ENCODE results near the gene LSMEM2. TPM values are rescaled to one million over a fixed set of nuclear protein-coding genes. Genes with fewer than 3 reads are reported as not detected.

The LSMEM2 gene
- total and polyA plus RNA-seq, 3 experiments from 2014 or later: not detected

GRCh38 chr3:50235716-50236483 lies 43.0 kb upstream of the LSMEM2 start, which contains the start of gene GNAI2:
Gene GNAI2, plus strand, starts transcription at chr3:50236204. Its CDS starts 132 bp downstream, at chr3:50236336.
- Mint-ChIP-seq H3K4me1 (peaks cover 28 to 35% (median 33%) of the 10 kb centered on the region in 3 donors), H3K9me3 (no peaks in the 10 kb centered on the region), H3K27me3 (no peaks in the 10 kb centered on the region), H3K27ac (peak within 1 kb of the TSS; percentile 93 to 99 (median 96)), H3K36me3 (peaks cover 0 to 35% (median 1%) of the 10 kb centered on the region in 3 donors), H3K4me3 (peak within 1 kb of the TSS; percentile 87 to 99 (median 98))
- H3K4me1 ChIP-seq (ENCODE audit: insufficient read depth, low read length): peaks cover 37% of the 10 kb centered on the region
- POLR2A ChIA-PET: interaction anchor here (0.6 to 3.0 kb wide), 11 partner anchors 8 to 1679 kb away, joined by 3 to 35 read pairs (median 5); partner anchors contain the start of genes C3orf18, IFRD2, LSMEM2 and QRICH1
- H3K9me3 ChIP-seq (ENCODE audit: low read length): no peaks in the 10 kb centered on the region
- peak; percentile 98 to 99 (median 99) for DNase-seq
- peaks cover 13% of the 10 kb centered on the region for H3K36me3 ChIP-seq (ENCODE audit: insufficient read depth, low read length)
- CTCF ChIA-PET: interaction anchor here (0.5 to 15.9 kb wide), 11 partner anchors 8 to 249 kb away, joined by 3 to 241 read pairs (median 7); partner anchors contain the start of gene RASSF1
- H3K4me3 ChIP-seq (ENCODE audit: low read length): peak within 1 kb of the TSS; percentile 99
- H3K27ac ChIP-seq (ENCODE audit: low read depth, low read length): peak within 1 kb of the TSS; percentile 71
- no peaks in the 10 kb centered on the region for H3K27me3 ChIP-seq (ENCODE audit: insufficient read depth, low read length, poor library complexity, severe bottlenecking)

- Mint-ChIP-seq H3K36me3 (peaks cover 0 to 41% (median 0%) of the 10 kb centered on the region in 3 donors), H3K9me3 (no peaks in the 10 kb centered on the region), H3K27ac (peak overlapping the region; percentile 93 to 99 (median 96)), H3K4me3 (peak overlapping the region; percentile 87 to 99 (median 98)), H3K4me1 (peaks cover 34 to 42% (median 38%) of the 10 kb centered on the region in 3 donors), H3K27me3 (no peaks in the 10 kb centered on the region)
- H3K9me3 ChIP-seq (ENCODE audit: low read length): no peaks in the 10 kb centered on the region
- no peaks in the 10 kb centered on the region for H3K27me3 ChIP-seq (ENCODE audit: insufficient read depth, low read length, poor library complexity, severe bottlenecking)
- peak overlapping the region; percentile 71 for H3K27ac ChIP-seq (ENCODE audit: low read depth, low read length)
- H3K36me3 ChIP-seq (ENCODE audit: insufficient read depth, low read length): peaks cover 13% of the 10 kb centered on the region
- H3K4me3 ChIP-seq (ENCODE audit: low read length): peak overlapping the region; percentile 99
- peaks cover 44% of the 10 kb centered on the region for H3K4me1 ChIP-seq (ENCODE audit: insufficient read depth, low read length)
- DNase-seq: no peak
- ChIA-PET POLR2A (interaction anchor here (1.8 to 3.0 kb wide), 2 partner anchors 9 to 10 kb away, joined by 6 to 35 read pairs; no protein-coding TSS in a partner anchor), CTCF (interaction anchor here (1.2 to 15.9 kb wide), 7 partner anchors 10 to 42 kb away, joined by 3 to 241 read pairs (median 11); no protein-coding TSS in a partner anchor)
These were observed 42.3 kb upstream of the LSMEM2 start for GRCh38 chr3:50236484-50237132.

DNA sequence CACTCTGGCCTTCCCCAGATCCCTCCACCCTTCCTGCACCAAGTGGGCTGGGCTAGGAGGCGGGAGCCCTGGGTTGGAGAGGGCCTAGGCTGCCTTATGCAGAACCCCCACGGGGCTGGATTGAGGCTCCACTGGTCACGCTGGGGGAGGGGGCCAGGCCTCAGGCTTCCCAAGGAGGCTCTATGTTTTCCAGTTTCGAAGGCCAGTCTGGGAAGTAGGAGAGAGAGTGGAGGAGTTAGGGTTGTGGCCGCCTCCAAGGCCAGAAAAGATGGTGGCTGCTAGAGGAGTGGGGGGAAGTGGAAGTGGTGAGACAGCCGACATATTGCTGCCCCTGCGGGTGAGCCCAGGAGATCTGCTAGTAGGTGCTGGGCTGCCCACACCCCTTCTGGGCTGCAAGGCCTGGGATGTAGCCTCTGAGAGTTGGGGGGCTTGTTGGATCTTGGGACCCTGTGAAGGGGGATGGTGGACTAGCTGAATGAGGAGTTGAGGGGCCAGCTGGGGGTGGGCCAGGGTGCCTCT lies 41.7 kb upstream of the LSMEM2 start:
- H3K4me1 Mint-ChIP-seq: peaks cover 40 to 48% (median 44%) of the 10 kb centered on the region in 3 donors
- H3K36me3 Mint-ChIP-seq: peaks cover 0 to 41% (median 0%) of the 10 kb centered on the region in 3 donors
- peak overlapping the region; percentile 87 to 99 (median 98) for H3K4me3 Mint-ChIP-seq
- Histone ChIP-seq H3K4me1 (ENCODE audit: insufficient read depth, low read length) (peaks cover 50% of the 10 kb centered on the region), H3K36me3 (ENCODE audit: insufficient read depth, low read length) (peaks cover 13% of the 10 kb centered on the region), H3K27ac (ENCODE audit: low read depth, low read length) (peak overlapping the region; percentile 71), H3K9me3 (ENCODE audit: low read length) (no peaks in the 10 kb centered on the region), H3K27me3 (ENCODE audit: insufficient read depth, low read length, poor library complexity, severe bottlenecking) (no peaks in the 10 kb centered on the region), H3K4me3 (ENCODE audit: low read length) (peak overlapping the region; percentile 99)
- H3K27me3 Mint-ChIP-seq: no peaks in the 10 kb centered on the region
- DNase-seq: peak in 2 of 5 donors; percentile 37 to 58
- H3K27ac Mint-ChIP-seq: peak overlapping the region; percentile 93 to 99 (median 96)
- POLR2A ChIA-PET: interaction anchor here (0.6 to 3.0 kb wide), 5 partner anchors 10 to 141 kb away, joined by 4 to 35 read pairs (median 6); no protein-coding TSS in a partner anchor
- H3K9me3 Mint-ChIP-seq: no peaks in the 10 kb centered on the region
- CTCF ChIA-PET: interaction anchor here (0.8 to 15.9 kb wide), 5 partner anchors 11 to 55 kb away, joined by 3 to 241 read pairs (median 11); partner anchors contain the start of gene IFRD2

- ChIA-PET CTCF (interaction anchor here (0.8 to 15.9 kb wide), 6 partner anchors 10 to 54 kb away, joined by 3 to 241 read pairs (median 8); partner anchors contain the start of gene IFRD2), POLR2A (interaction anchor here (0.6 to 3.0 kb wide), 5 partner anchors 9 to 142 kb away, joined by 4 to 35 read pairs (median 6); no protein-coding TSS in a partner anchor)
- peaks cover 47 to 55% (median 50%) of the 10 kb centered on the region in 3 donors for H3K4me1 Mint-ChIP-seq
- no peaks in the 10 kb centered on the region for H3K27me3 Mint-ChIP-seq
- no peaks in the 10 kb centered on the region for H3K9me3 Mint-ChIP-seq
- Histone ChIP-seq H3K27me3 (ENCODE audit: insufficient read depth, low read length, poor library complexity, severe bottlenecking) (no peaks in the 10 kb centered on the region), H3K4me1 (ENCODE audit: insufficient read depth, low read length) (peaks cover 58% of the 10 kb centered on the region), H3K27ac (ENCODE audit: low read depth, low read length) (peak overlapping the region; percentile 71), H3K9me3 (ENCODE audit: low read length) (no peaks in the 10 kb centered on the region), H3K36me3 (ENCODE audit: insufficient read depth, low read length) (peaks cover 13% of the 10 kb centered on the region), H3K4me3 (ENCODE audit: low read length) (peak overlapping the region; percentile 99)
- peak overlapping the region; percentile 93 to 99 (median 96) for H3K27ac Mint-ChIP-seq
- DNase-seq: peak; percentile 81 to 91 (median 83)
- H3K36me3 Mint-ChIP-seq: peaks cover 0 to 45% (median 0%) of the 10 kb centered on the region in 3 donors
- peak overlapping the region; percentile 87 to 99 (median 98) for H3K4me3 Mint-ChIP-seq
These were observed 40.9 kb upstream of the LSMEM2 start for GRCh38 chr3:50237754-50238548.

DNA sequence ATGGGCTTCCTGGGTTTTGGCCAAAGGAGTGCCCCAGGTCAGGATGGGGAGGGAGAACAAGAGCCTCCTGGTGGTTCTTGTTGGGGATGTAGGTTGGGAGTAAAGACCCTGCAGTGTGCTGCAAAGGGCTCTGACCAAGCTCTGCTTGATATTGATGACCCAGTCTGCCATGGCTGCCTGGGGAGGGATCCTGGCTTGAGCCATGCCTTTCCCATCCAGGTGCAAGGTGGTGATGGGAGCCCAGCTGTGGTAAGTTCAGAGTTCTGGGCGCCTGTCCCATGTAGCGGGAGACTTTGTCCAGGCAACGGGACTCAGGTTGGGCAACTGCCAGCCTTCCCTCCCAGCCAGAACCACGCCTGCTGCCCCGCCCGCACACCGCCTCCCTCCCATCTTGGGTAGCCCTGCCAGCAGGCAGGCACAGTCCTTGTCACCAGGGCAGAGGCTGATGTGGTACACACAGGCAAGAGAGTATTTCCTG lies 40.3 kb upstream of the LSMEM2 start:
- POLR2A ChIA-PET: interaction anchor here (0.7 to 1.8 kb wide), 2 partner anchors 8 to 12 kb away, joined by 3 to 6 read pairs; no protein-coding TSS in a partner anchor
- H3K4me1 Mint-ChIP-seq: peaks cover 53 to 60% (median 53%) of the 10 kb centered on the region in 3 donors
- Histone ChIP-seq H3K27ac (ENCODE audit: low read depth, low read length) (peak overlapping the region; percentile 71), H3K4me1 (ENCODE audit: insufficient read depth, low read length) (peaks cover 64% of the 10 kb centered on the region), H3K9me3 (ENCODE audit: low read length) (no peaks in the 10 kb centered on the region), H3K36me3 (ENCODE audit: insufficient read depth, low read length) (peaks cover 13% of the 10 kb centered on the region), H3K27me3 (ENCODE audit: insufficient read depth, low read length, poor library complexity, severe bottlenecking) (no peaks in the 10 kb centered on the region), H3K4me3 (ENCODE audit: low read length) (peak overlapping the region; percentile 99)
- CTCF ChIA-PET: interaction anchor here (1.8 to 15.9 kb wide), 3 partner anchors 10 to 44 kb away, joined by 6 to 241 read pairs (median 11); no protein-coding TSS in a partner anchor
- peaks cover 0 to 47% (median 0%) of the 10 kb centered on the region in 3 donors for H3K36me3 Mint-ChIP-seq
- H3K27me3 Mint-ChIP-seq: no peaks in the 10 kb centered on the region
- H3K4me3 Mint-ChIP-seq: peak overlapping the region; percentile 87 to 99 (median 98)
- H3K9me3 Mint-ChIP-seq: no peaks in the 10 kb centered on the region
- H3K27ac Mint-ChIP-seq: peak overlapping the region; percentile 93 to 99 (median 96)
- DNase-seq: no peak

DNA sequence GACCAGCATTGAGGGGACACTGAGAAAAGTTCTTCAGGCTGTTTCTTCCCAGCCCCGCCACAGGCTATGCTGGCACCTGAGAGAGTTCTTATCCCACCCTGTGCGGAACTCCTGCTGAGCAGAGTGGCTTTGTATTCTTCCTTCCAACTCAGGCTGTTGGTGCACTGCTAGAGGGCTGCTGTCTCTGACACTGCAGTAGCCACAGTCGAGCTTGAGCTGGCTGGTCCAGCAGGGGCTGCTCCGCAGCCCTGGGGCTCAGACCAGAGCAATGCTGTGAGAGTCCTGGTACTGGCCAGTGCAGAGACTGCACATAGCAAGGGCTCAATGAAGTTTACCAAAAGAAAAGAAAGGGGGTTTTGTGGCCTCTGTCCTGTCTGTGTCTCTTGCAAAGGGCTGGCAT lies 39.2 kb upstream of the LSMEM2 start:
- Histone ChIP-seq H3K27me3 (ENCODE audit: insufficient read depth, low read length, poor library complexity, severe bottlenecking) (no peaks in the 10 kb centered on the region), H3K4me1 (ENCODE audit: insufficient read depth, low read length) (peaks cover 71% of the 10 kb centered on the region), H3K9me3 (ENCODE audit: low read length) (no peaks in the 10 kb centered on the region), H3K4me3 (ENCODE audit: low read length) (no peak overlapping the region), H3K36me3 (ENCODE audit: insufficient read depth, low read length) (peaks cover 13% of the 10 kb centered on the region), H3K27ac (ENCODE audit: low read depth, low read length) (no peak overlapping the region)
- peak overlapping the region; percentile 87 to 99 (median 98) for H3K4me3 Mint-ChIP-seq
- peaks cover 0 to 55% (median 0%) of the 10 kb centered on the region in 3 donors for H3K36me3 Mint-ChIP-seq
- H3K4me1 Mint-ChIP-seq: peaks cover 59 to 68% (median 62%) of the 10 kb centered on the region in 3 donors
- H3K9me3 Mint-ChIP-seq: no peaks in the 10 kb centered on the region
- no peaks in the 10 kb centered on the region for H3K27me3 Mint-ChIP-seq
- CTCF ChIA-PET: interaction anchor here (0.8 to 15.9 kb wide), 4 partner anchors 10 to 46 kb away, joined by 3 to 241 read pairs (median 60); partner anchors contain the start of gene GNAT1
- peak overlapping the region; percentile 83 to 99 (median 96) for H3K27ac Mint-ChIP-seq
- POLR2A ChIA-PET: interaction anchor here (1.1 kb wide), 1 partner anchor 13 kb away, joined by 3 read pairs; no protein-coding TSS in a partner anchor
- DNase-seq: no peak

Measured in CD8-positive, alpha-beta memory T cell (primary cell).